Liver (tissue), 9 donors: ENCODE data around the gene NAA35. TPM values are rescaled to one million over a fixed set of nuclear protein-coding genes. Genes with fewer than 3 reads are reported as not detected.

Experiments used
- DNase-seq: peaks from one replicate; pipeline ENCODE4 v3.0.0-alpha.2; 2017; ENCODE audit warnings: low spot score
- H3K27ac ChIP-seq, 2 donors: one replicate each; pipeline ENCODE4 v1.7.0; 2013; ENCODE audit warnings: inconsistent platforms in 2 of 2, low read length in 2 of 2, control low read depth in 1 of 2, low read depth in 1 of 2, mild to moderate bottlenecking in 1 of 2
- H3K27me3 ChIP-seq, 4 donors: one replicate each; pipeline versions ENCODE4 v1.6.1 to v1.7.0; 2013; ENCODE audit warnings: low read length in 3 of 4, inconsistent platforms in 1 of 4, mild to moderate bottlenecking in 1 of 4, moderate library complexity in 1 of 4; ENCODE audit not compliant: control insufficient read depth in 4 of 4, insufficient read depth in 4 of 4
- H3K36me3 ChIP-seq, 4 donors: one replicate each; pipeline versions ENCODE4 v1.6.1 to v1.7.0; 2013; ENCODE audit warnings: low read length in 3 of 4, mild to moderate bottlenecking in 3 of 4, low read depth in 1 of 4, moderate library complexity in 1 of 4; ENCODE audit not compliant: control insufficient read depth in 4 of 4, insufficient read depth in 3 of 4
- H3K4me1 ChIP-seq, 4 donors: one replicate each; pipeline versions ENCODE4 v1.6.1 to v1.7.0; 2013; ENCODE audit warnings: low read length in 3 of 4, mild to moderate bottlenecking in 3 of 4, moderate library complexity in 1 of 4; ENCODE audit not compliant: control insufficient read depth in 4 of 4, insufficient read depth in 4 of 4
- H3K4me3 ChIP-seq, 3 donors: one replicate each; pipeline versions ENCODE4 v1.6.1 to v1.7.0; 2013; ENCODE audit warnings: low read length in 3 of 3, control low read depth in 1 of 3, low read depth in 1 of 3, mild to moderate bottlenecking in 1 of 3
- H3K9ac ChIP-seq, 2 donors: one replicate each; pipeline ENCODE4 v1.7.0; 2013; ENCODE audit warnings: low read length in 2 of 2, mild to moderate bottlenecking in 2 of 2, moderate library complexity in 2 of 2, control low read depth in 1 of 2, low read depth in 1 of 2
- H3K9me3 ChIP-seq, 4 donors: one replicate each; pipeline versions ENCODE4 v1.6.1 to v1.7.0; 2013; ENCODE audit warnings: low read length in 3 of 4; ENCODE audit not compliant: control insufficient read depth in 4 of 4
- ATF3 ChIP-seq: IDR thresholded peaks from 2 replicates; pipeline ENCODE4 v1.6.1; 2016; ENCODE audit warnings: antibody characterized with exemption
- CTCF ChIP-seq: fragments of 150-350 bp; IDR thresholded peaks from 2 replicates; pipeline ENCODE4 v1.5.1; 2017; ENCODE audit warnings: improper control_type of control experiment, low read depth, low read length; ENCODE audit not compliant: missing input control
- EGR1 ChIP-seq, 2 donors: IDR thresholded peaks; 2 replicates each; pipeline ENCODE4 v1.6.1; 2016 to 2018; ENCODE audit warnings: antibody characterized with exemption in 2 of 2, low read depth in 2 of 2
- FOXA1 ChIP-seq: IDR thresholded peaks from 2 replicates; pipeline ENCODE4 v1.6.1; 2016; ENCODE audit warnings: antibody characterized with exemption
- FOXA2 ChIP-seq: IDR thresholded peaks from 2 replicates; pipeline ENCODE4 v1.6.1; 2016; ENCODE audit warnings: antibody characterized with exemption
- GABPA ChIP-seq, 2 donors: IDR thresholded peaks in 1 of 2; conservative IDR thresholded peaks in 1 of 2; 2 replicates each; pipeline ENCODE4 v1.6.1; 2016; ENCODE audit warnings: antibody characterized with exemption in 2 of 2, mild to moderate bottlenecking in 1 of 2, moderate library complexity in 1 of 2
- HNF4A ChIP-seq, 2 donors: conservative IDR thresholded peaks; 2 replicates each; pipeline ENCODE4 v1.6.1; 2016; ENCODE audit warnings: antibody characterized with exemption in 2 of 2, mild to moderate bottlenecking in 2 of 2
- HNF4G ChIP-seq: IDR thresholded peaks from 2 replicates; pipeline ENCODE4 v1.6.1; 2016; ENCODE audit warnings: antibody characterized with exemption
- JUND ChIP-seq, 2 donors: IDR thresholded peaks; 2 replicates each; pipeline ENCODE4 v1.6.1; 2016; ENCODE audit warnings: antibody characterized with exemption in 2 of 2
- MAX ChIP-seq: IDR thresholded peaks from 2 replicates; pipeline ENCODE4 v1.6.1; 2016; ENCODE audit warnings: antibody characterized with exemption
- NR2F2 ChIP-seq: IDR thresholded peaks from 2 replicates; pipeline ENCODE4 v1.6.1; 2016; ENCODE audit warnings: antibody characterized with exemption
- RAD21 ChIP-seq, 2 donors: IDR thresholded peaks; 2 replicates each; pipeline ENCODE4 v1.6.1; 2016; ENCODE audit warnings: antibody characterized with exemption in 2 of 2, mild to moderate bottlenecking in 2 of 2
- REST ChIP-seq: IDR thresholded peaks from 2 replicates; pipeline ENCODE4 v1.6.1; 2016; ENCODE audit warnings: antibody characterized with exemption, mild to moderate bottlenecking
- RXRA ChIP-seq, 2 donors: IDR thresholded peaks; 2 replicates each; pipeline ENCODE4 v1.6.1; 2017 to 2018; ENCODE audit warnings: antibody characterized with exemption in 2 of 2, mild to moderate bottlenecking in 1 of 2
- SP1 ChIP-seq: IDR thresholded peaks from 2 replicates; pipeline ENCODE4 v1.6.1; 2018; ENCODE audit warnings: antibody characterized with exemption, mild to moderate bottlenecking
- TAF1 ChIP-seq: conservative IDR thresholded peaks from 2 replicates; pipeline ENCODE4 v1.6.1; 2016; ENCODE audit warnings: antibody characterized with exemption, mild to moderate bottlenecking
- YY1 ChIP-seq: IDR thresholded peaks from 2 replicates; pipeline ENCODE4 v1.6.1; 2016; ENCODE audit warnings: antibody characterized with exemption, mild to moderate bottlenecking
- ZBTB33 ChIP-seq: IDR thresholded peaks from 2 replicates; pipeline ENCODE4 v1.6.1; 2016; ENCODE audit warnings: antibody characterized with exemption
- WGBS: extraction: QIAGEN DNeasy Blood & Tissue Kit; methylation state at CpG from one replicate; pipeline ENCODE4 v1.1.7; 2013; 5-methylcytosine and 5-hydroxymethylcytosine counted together
- polyA plus RNA-seq, 2 donors: library from polyadenylated mRNA; stranded (reverse) in 1 of 2; unstranded in 1 of 2; fragments of 200-250 nt in 1 of 2; fragments of >200 nt in 1 of 2; fragmentation: Nextera tagmentation in 1 of 2; extraction: Ambion mirVana in 1 of 2; gene quantifications; one replicate each; pipeline versions ENCODE4 v1.2.1 to v1.2.3, GENCODE V29; 2013 to 2015
- total RNA-seq, 2 donors: library from RNA; depleted of rRNA; stranded (reverse); fragments of >200 nt; gene quantifications; one replicate each; pipeline ENCODE4 v1.2.3, GENCODE V29; 2014
- donor health status: healthy.
- donor health status: healthy.
- donor health status: healthy.
- donor health status: healthy.
- donor health status: healthy.

NAA35 gene
- total RNA-seq (10 to 100 TPM; 10.4 to 14.8 TPM), polyA plus RNA-seq (1 to 10 TPM; 5.2 to 7.9 TPM)

- TF ChIP-seq RXRA (IDR thresholded peaks at IDR 0.05): peak; percentile 44 to 50
- peak; percentile 96 for TF ChIP-seq YY1
- no peak for TF ChIP-seq ATF3
- peak; percentile 62 for TF ChIP-seq REST
- peak; percentile 99 for TF ChIP-seq ZBTB33
- TF ChIP-seq CTCF: no peak
- TF ChIP-seq EGR1 (IDR thresholded peaks at IDR 0.05; ENCODE audit: low read depth in 2 of 2): peak; percentile 79 to 91
- TF ChIP-seq MAX: peak; percentile 68
- TF ChIP-seq HNF4G: no peak
- peak; percentile 54 to 70 for TF ChIP-seq JUND (IDR thresholded peaks at IDR 0.05)
- peak; percentile 14 for TF ChIP-seq FOXA2
- TF ChIP-seq TAF1: no peak
- TF ChIP-seq SP1: peak; percentile 81
- no peak for TF ChIP-seq FOXA1
- peak; percentile 20 to 21 for TF ChIP-seq RAD21 (IDR thresholded peaks at IDR 0.05)
- no peak for TF ChIP-seq NR2F2
- peak; percentile 77 to 93 for TF ChIP-seq GABPA (IDR thresholded peaks at IDR 0.05 in 1 of 2, conservative IDR thresholded peaks at IDR 0.05 in 1 of 2)
- TF ChIP-seq HNF4A (conservative IDR thresholded peaks at IDR 0.05): peak; percentile 35 to 43
- Histone ChIP-seq H3K27ac (peak within 1 kb of the TSS; percentile 87 to 92), H3K4me3 (peak within 1 kb of the TSS; percentile 63 to 92 (median 84)), H3K4me1 (peaks cover 2 to 15% (median 13%) of the 10 kb centered on the region in 4 donors), H3K27me3 (no peaks in the 10 kb centered on the region), H3K9ac (peak within 1 kb of the TSS; percentile 73 to 89), H3K9me3 (no peaks in the 10 kb centered on the region), H3K36me3 (peaks cover 1 to 14% (median 7%) of the 10 kb centered on the region in 4 donors)
- peak; percentile 99 for DNase-seq
- WGBS: under 1% methylated on average over 93 of the region's 93 CpGs
These were observed at the start of gene NAA35 for GRCh38 chr9:85940832-85941621. TSS of gene NAA35 (plus strand) at chr9:85941146. CDS start at chr9:85942160, 1,014 bp downstream.
